ENCODE results near the gene ANKUB1.

Gene ANKUB1

DNA sequence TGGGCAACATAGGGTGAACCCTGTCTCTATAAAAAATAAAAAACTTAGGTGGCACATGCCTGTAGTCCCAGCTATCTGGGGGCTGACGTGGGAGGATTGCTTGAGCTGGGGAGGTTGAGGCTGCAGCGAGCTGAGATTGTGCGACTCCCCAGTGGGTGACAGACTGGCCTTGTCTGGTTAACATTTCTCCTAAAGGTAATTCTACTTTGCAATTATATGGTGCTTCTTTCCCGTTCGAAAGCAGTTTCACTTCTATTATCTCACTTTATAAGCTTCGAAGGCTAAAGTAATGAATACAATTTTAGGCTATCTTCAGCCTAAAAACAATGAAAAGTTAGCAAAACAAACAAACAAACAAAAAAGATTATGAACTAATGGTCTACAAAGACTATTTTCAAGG is 75.4 kb downstream of the ANKUB1 start:
- Histone ChIP-seq H3K27me3 (replicated peaks; ENCODE audit: control insufficient read depth, insufficient read depth, low read length, poor library complexity, severe bottlenecking) (no peaks in the 10 kb centered on the region), H3K27ac (ENCODE audit: insufficient read depth, low read length, poor library complexity, severe bottlenecking) (no peak overlapping the region), H3K36me3 (ENCODE audit: control insufficient read depth, insufficient read depth, low read length) (no peaks in the 10 kb centered on the region), H3K4me1 (ENCODE audit: control insufficient read depth, insufficient read depth, low read length, poor library complexity, severe bottlenecking) (no peaks in the 10 kb centered on the region), H3K9me3 (ENCODE audit: control insufficient read depth, low read length) (no peaks in the 10 kb centered on the region), H3K4me3 (ENCODE audit: insufficient read depth, low read depth, low read length, poor library complexity, severe bottlenecking) (no peak overlapping the region)
- DNase-seq: no peak

DNA sequence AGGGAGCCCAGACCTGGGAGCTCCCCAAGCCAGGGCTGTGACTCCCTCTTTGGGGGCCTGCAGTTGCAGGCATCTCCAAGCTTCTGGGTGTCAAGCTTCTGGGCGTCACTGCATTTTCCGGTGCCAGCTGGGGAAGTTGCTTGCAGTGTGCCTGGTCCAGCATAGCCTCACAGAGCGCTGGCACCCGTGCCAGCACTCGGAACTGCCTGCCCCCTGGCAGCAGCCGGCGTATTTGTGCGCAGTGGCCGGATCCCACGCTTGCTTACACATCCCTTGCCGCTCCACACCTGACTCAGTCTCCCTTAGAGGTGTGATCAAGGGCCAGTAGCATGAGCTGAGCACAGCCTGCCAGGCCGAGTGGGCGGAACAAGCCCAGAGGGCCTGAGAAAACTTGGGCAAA is 77.1 kb downstream of the ANKUB1 start:
- no peak for DNase-seq
- Histone ChIP-seq H3K27ac (ENCODE audit: insufficient read depth, low read length, poor library complexity, severe bottlenecking) (no peak overlapping the region), H3K27me3 (replicated peaks; ENCODE audit: control insufficient read depth, insufficient read depth, low read length, poor library complexity, severe bottlenecking) (no peaks in the 10 kb centered on the region), H3K4me3 (ENCODE audit: insufficient read depth, low read depth, low read length, poor library complexity, severe bottlenecking) (no peak overlapping the region), H3K36me3 (ENCODE audit: control insufficient read depth, insufficient read depth, low read length) (no peaks in the 10 kb centered on the region), H3K4me1 (ENCODE audit: control insufficient read depth, insufficient read depth, low read length, poor library complexity, severe bottlenecking) (no peaks in the 10 kb centered on the region), H3K9me3 (ENCODE audit: control insufficient read depth, low read length) (no peaks in the 10 kb centered on the region)

DNA sequence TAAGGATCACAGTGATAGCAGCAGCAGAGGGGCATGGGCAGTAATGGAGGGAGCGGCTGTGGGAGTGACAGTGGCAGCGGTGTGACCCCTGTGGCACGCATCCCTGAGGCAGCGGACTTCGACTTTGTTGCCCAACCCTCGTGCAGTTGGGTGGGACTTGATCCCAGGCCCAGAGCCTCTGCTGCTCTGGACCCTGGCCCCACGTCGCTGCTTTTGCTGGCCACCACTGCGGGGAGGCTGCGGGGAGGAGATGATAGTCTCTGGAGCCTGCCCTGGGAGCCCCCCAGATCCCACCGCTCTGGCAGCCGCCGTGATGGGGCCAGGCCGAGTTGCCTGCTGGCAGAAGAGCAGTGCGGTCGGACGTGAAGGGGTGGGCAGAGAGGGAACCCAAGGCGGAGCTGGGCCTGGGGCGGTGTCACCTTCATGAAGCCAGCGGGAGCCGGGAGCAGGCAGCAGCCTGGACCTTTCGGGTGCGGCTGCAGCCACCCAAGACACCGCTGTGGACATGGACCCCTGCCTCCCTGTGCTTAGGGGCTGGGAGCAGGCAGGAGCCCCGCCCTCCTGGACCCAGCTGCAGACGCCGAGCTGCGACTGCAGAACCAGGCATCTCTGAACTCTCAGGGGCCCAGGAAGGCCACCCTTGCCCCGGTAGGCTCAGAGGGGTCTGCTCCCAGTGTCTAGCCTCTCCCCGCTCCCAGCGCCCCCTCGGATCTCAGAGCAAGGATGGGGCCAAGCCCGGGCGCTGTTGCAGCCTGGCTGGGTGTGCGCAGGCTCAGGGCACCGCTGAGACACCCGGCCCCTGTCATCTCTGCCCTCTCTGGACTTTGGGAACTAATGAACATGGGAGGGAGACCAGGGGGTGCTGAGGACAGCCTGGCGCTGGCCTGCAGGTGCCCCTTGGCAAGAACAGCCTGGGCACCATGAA is 78.4 kb downstream of the ANKUB1 start:
- DNase-seq: no peak
- Histone ChIP-seq H3K9me3 (ENCODE audit: control insufficient read depth, low read length) (no peaks in the 10 kb centered on the region), H3K4me3 (ENCODE audit: insufficient read depth, low read depth, low read length, poor library complexity, severe bottlenecking) (no peak overlapping the region)

More for the DNA sequence above, 78.4 kb downstream of the ANKUB1 start:
- Histone ChIP-seq H3K27ac (ENCODE audit: insufficient read depth, low read length, poor library complexity, severe bottlenecking) (no peak overlapping the region), H3K4me1 (ENCODE audit: control insufficient read depth, insufficient read depth, low read length, poor library complexity, severe bottlenecking) (no peaks in the 10 kb centered on the region), H3K27me3 (replicated peaks; ENCODE audit: control insufficient read depth, insufficient read depth, low read length, poor library complexity, severe bottlenecking) (no peaks in the 10 kb centered on the region), H3K36me3 (ENCODE audit: control insufficient read depth, insufficient read depth, low read length) (no peaks in the 10 kb centered on the region)

Measured in effector memory CD4-positive, alpha-beta T cell (primary cell).